HG02852 (cell line): Measurements from ENCODE around the gene RTL5.
A peak's percentile ranks its signal among the peaks of the same experiment; 100 is the strongest.

ENCODE experiments used
- ATAC-seq: cut with Tn5 transposase; IDR thresholded peaks from one replicate; pipeline ENCODE4 v1.9.1; 2021; ENCODE audit warnings: mild to moderate bottlenecking, moderate library complexity; ENCODE audit not compliant: unreplicated experiment

RTL5 gene

DNA sequence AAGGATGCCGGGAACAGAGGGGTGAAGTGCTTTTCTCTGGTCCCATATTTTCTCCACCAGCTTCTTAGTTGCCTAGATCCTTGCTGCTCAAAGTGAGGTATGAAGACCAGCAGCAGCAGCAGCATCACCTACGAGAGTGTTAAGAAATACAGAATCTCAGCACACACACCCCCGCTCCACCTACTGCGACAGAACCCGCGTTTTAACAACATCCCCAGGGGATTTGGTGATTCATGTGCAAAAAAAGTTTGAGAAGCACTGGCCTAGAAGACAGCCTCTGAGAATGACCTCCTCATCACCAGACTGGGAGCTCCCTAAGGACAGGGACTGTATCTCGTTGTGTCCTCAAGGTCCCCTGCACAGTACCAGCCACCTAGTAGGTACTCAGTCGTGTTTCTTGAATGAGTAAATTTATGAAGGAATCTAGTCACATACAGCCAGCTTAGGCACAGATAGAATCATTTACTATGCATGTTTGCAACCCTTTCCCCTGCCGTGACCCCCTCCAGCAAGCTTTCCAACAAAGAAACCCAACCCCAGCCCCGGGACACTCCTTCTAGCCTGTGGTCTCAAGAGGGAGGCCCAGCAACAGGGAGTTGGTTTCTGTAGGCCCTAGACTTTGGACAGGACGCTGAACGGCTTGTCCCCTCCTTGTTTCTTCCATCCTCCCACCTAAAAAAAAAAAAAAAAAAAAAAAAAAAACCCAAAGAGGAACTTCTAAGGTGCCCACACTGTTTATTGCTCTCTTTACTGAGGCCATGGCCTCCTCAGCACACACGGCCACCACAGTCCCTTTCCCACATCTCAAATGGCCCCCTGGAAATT is 21.5 kb downstream of the RTL5 start:
- ATAC-seq: no peak

DNA sequence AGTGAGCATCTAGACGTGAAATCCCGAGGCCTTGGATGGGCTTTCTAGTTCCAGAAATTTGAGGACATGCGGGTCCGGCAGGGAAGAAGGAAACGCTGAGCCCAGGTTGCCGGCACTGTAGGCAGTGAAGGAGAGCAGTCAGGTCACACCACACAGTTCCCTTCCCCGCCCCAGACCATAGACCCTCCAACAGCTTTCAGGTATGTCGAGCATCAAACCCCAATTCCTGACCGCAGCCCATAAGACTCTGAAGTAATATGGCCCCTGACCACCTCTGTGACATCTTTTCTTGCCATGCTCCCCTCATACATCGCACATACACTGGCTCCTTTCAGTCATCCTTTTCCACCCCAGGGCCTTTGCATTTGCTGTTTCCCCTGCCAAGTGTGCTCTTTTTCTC is 23.0 kb downstream of the RTL5 start:
- no peak for ATAC-seq

DNA sequence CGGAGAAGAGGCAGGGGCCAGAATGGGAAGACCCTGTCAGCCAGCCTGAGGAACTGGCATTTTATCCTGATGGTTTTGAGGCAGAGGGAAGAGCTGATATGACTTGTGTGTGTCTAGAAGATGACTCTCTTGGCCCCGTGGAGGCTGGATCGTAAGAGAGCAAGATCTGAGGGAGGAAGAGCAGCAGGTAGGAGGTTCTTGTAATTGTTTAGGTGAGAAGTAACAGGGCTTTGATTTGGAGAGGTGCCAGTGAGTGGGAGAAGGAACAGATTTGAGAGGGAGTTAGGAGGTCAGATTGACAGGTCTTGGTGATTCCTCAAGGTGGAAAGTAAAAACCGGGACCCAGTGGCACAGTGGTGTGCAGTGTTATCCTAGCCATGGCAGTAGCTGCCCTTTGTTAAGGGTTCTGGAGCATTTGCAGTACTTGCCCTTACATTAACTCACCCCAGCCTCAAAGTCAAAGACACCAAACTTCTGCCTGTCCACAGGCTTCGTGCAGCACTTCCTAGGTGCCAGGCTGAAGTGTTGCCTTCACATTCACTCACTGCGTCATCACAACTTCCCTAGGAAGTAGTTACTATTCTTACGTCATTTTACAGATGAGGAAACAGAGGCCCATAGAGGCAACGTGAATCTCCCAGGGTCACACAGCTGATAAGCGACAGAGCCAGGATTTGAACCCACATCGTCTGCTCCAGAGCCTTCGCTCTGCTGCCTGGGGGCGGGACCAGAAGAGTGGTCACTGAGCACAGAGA is 23.7 kb downstream of the RTL5 start:
- no peak for ATAC-seq

DNA sequence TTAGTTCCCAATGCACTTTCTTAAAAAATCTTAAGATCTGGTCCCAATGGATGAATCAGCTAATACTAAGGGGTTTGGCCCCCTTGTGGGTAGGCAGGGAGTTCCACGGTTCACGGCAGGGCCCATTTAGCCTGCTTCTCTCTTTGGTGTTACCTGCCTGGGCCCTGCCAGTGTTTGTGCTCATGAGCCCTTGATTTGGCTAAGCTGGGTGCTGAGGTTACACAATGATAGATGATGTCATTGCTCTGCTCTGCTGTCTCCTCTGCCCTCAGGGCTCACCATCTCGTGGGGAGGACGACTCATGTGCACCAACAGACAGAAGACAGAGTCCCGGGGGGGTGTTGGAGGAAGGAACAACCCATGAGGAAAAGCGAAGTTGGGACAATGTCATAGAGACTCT is 24.4 kb downstream of the RTL5 start:
- no peak for ATAC-seq

DNA sequence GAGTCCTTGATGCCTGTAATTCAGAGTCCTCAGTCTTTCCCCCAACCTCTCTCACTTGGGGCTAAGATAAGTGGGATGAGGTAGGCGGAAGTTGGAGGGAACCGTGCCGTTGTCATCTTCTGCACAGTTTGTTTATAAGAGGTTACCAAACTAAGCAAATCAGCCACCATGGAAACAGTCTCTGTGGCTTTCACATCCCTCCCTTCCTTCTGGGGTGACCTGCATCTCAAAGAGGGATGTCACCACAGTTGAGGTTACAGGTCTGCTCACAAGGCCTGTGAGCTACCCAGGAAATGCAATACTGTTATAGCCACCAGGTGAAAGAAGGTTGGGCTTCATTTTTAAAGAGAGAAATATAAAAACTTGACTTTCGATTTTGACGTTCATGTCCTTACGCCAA is 26.3 kb downstream of the RTL5 start:
- peak; percentile 54 for ATAC-seq

DNA sequence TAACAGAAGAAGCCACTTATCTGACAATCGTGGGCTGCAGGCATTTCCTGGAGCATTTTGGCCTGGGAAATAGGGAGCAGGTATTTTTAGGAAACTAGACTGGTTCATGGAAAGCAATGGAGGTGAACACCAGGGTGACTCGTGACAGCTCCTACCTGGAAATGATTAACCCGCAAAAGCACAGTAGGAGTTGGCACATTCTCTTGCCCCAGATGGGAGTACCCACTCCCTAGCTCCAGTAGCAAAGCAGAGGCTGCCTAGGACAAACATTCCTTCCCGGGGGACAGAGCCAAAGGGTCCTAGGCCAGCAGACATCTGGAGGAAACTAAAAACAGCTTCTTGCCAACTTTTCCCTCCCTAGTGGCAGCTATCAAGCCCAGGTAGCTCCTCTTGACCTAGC is 29.0 kb downstream of the RTL5 start:
- no peak for ATAC-seq

DNA sequence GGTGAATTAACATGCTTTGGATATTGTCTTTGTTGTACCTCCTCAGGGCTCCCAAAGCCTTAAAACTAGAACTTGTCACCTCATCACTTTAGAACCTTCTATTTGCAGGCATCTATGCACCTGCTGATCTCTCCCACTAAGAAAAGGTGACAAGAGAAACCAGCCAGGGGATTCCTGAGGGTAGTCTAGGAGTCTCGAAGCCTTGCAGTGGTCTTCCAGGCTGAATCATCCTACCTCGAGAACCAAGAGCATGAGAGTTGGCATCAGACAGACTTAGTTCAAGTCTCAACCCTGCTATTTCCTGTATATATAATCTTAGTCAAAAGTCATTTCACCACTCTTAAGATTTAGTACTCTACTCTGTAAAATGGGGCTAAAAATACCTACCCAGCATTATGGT is 29.6 kb downstream of the RTL5 start:
- no peak for ATAC-seq

DNA sequence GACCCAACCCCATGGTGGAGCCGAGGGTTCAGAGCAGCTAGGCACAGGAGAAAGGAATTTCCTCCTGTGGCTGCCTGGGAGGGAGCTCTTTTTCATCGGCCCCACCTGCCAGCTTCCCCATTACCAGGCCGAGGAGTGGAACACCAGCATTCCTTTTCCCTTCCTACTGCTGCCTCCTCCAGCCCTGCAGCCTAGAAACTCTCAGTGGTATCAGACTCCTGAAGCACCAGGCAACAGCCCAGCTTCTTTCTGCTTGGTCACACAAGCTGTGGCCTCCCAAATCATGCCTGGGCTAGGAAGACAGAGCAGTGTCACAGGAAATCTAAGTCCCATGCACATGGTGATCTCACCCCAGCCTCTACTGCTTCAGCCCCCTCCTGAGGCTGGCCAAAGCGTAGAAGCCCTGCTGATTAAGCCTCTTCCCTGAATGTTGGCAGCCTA is 30.1 kb downstream of the RTL5 start:
- no peak for ATAC-seq

DNA sequence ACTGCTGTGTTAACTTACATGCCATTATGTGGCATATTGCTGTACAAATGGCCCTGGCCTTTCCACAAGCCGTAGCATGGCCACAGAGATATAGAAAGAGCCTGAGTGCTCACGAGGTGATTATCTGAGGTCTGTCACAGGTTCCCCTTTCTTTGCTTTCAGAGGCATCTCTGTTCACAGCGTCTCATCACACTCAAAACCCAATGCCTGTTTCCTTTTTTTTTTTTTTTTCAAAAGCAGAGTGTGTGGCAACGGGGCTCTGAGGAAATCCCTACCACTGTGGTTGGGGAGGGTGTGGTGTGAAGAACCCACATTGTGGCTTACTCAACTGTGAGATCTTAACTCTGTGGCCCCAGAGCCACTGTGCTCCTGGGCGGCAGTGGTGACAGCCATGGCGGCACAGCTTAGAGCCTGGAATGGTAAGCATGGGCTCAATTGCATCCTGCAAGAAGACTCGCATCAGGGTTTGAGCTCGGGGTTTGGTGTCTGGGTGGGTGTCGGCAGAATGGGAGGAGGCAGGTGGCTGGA is 30.8 kb downstream of the RTL5 start:
- peak; percentile 77 for ATAC-seq

DNA sequence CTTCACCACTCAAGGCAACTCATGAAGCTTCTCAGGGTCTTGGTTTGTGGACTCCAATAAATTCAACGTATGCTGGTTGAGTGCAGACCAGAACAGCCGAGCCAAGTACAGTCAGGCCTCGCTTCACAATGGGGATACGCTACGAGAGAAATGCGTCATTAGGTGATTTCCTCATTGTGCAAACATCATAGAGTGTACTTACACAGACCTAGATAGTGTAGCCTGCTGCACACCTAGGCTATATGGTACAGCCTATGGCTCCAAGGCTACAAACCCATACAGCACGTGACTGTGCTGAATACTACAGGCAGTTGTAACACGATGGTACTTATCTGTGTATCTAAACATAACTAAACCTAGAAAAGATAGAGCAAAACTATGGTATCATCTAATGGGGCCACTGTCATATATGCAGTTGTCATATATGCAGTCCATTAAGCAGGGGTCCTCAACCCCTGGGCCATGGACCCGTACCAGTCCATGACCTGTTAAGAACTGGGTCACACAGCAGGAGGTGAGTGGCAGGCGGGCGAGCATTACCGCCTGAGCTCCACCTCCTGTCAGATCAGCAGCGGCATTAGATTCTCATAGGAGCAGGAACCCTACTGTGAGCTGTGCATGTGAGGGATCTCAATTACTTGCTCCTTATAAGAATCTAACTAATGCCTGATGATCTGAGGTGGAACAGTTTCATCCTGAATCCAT is 31.5 kb downstream of the RTL5 start:
- ATAC-seq: no peak

DNA sequence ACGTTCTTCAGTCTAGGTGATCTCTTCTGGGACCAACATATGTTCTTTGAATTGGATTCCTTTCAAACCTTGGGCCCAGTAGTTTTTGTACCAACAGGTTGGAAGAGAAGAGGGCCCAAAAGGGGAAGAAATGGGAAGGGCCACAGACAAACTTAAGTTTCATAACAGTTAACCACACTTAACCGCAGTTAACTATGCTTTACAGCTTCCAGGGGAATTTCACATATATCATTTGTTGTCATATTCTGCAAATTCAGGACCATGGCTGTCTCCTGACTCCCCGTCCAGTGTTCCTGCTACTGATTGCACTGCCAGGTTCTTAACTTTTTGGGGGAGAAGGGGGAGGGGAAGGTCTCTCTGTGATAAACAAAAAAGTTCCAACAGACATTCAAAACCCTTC is 34.6 kb downstream of the RTL5 start:
- no peak for ATAC-seq

DNA sequence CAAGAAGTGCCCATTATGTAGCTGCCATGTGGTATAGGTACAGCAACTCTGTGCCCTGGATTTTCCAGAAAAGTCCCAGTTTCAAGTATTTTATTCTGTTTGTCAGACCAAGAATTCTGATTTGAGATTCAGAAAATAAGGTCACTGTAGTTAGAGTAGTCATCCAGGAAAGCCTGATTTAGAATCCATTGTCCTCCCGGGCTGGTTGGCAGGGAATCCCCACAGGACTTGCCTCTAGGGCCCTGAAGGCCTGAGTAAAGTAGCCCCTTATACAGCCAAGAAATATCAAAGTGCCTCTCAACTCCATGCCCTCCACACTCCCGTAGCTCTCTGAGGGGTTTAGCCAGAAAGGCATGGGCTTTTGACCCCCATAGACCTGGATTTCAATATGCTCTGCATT is 36.3 kb downstream of the RTL5 start:
- ATAC-seq: no peak

DNA sequence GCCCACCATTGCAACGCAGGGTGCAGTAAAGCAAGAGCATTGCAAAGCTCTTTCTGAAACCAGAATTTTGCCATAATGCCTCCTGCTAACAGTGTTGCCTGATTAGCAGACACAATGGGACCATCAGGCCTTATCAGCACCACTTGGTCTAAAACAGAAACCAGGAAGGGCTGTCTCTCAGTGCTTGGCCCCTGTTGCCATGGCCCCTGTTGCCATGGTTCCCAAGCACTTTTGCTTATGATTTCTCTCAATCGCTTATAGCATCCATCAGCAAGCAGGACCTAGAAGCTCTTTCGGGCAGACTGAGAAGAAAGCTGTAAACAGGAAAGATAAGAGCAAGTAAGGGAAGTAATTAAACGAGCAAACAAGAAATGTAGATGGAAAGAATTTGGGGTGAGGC is 36.8 kb downstream of the RTL5 start:
- ATAC-seq: peak; percentile 92

DNA sequence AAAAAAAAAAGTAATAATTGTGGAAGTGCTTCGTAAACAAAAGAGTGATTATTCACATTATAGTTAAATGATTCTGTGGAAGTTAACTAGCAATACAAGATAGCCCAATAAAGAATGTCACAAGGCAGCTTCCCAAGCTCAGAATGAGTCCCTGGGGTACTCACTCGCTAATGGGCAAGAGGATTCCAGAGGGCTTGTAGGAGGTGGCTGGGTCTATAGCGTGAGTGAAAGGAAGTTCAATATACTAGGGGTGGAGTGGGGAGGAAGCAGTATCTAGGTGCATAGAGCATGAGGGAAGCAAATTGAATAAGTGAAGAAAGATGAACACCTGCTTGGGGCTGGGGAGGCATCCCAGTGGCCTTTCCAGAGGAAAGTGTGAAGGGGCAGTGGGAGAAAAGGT is 42.5 kb downstream of the RTL5 start:
- no peak for ATAC-seq

DNA sequence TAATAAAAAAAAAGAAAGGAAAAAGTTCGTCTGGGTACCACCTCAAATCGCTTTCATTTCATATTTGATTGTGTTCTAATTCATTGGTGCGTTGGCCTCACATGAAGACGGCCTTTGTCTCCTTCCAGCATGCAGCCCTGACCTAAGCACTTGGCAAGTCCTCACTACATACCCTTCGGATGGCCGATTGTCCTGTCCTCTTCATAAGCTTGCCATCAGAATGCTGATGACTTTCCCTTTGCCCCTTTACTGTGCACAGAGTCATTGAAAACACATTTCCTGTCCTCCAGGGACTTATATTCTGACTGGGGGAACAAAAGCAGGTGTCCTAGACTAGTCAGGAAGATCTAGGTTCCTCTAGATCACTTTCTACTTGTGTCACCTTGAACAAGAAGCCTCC is 43.0 kb downstream of the RTL5 start:
- no peak for ATAC-seq

DNA sequence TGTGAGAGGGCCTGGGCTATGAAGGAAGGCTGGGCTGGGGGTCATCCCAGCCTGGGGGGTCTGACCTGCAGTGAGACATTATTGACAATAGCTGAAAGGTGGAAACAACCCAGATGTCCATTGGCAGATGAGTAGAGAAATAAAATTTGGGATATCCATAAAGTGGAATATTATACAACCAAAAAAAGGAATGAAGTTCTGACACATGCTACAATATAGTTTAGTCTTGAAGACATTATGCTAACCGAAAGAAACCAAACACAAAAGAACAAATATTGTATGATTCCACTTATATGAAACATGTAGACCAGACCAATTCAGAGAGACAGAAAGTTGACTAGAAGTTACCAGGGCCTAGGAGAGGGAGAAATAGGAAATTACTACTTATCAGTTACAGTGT is 44.7 kb downstream of the RTL5 start:
- ATAC-seq: no peak

DNA sequence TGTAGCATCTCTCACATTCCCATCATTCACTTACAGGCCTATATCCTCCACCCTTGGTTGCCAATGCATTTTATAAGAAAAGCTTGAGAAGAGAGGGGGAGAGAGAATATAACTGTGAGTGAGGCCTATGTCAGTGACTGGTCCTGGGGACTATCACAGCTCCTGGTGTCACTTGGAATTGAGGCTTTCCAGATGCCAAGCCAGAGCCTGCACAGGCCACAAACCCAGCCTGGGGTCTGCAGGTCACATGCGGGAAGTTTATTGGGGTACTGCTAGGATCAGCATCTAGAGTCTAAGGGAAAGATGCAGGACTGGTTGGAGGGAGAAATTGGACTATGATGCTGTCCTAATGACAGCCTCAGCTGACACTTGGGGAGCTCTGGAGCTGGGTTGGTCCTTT is 47.6 kb downstream of the RTL5 start:
- ATAC-seq: no peak

DNA sequence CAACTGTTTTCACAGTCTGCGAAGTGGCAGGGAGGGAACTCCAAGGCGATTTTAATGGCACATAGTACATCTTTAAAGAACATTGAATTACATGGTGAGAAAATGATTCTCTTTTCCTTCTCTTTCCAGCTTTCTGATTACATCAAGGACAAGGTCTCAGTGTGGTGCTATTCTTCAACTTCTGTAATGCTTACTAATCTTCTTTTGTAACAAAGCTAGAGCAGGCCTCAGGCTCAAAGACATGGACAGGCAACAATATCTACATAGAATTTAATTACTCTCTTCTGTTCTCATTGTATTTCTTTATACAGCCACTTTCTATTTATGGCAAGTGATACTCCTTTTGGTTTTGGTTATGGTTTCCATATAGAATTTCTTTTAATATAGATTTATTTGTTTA is 48.4 kb downstream of the RTL5 start:
- ATAC-seq: no peak

DNA sequence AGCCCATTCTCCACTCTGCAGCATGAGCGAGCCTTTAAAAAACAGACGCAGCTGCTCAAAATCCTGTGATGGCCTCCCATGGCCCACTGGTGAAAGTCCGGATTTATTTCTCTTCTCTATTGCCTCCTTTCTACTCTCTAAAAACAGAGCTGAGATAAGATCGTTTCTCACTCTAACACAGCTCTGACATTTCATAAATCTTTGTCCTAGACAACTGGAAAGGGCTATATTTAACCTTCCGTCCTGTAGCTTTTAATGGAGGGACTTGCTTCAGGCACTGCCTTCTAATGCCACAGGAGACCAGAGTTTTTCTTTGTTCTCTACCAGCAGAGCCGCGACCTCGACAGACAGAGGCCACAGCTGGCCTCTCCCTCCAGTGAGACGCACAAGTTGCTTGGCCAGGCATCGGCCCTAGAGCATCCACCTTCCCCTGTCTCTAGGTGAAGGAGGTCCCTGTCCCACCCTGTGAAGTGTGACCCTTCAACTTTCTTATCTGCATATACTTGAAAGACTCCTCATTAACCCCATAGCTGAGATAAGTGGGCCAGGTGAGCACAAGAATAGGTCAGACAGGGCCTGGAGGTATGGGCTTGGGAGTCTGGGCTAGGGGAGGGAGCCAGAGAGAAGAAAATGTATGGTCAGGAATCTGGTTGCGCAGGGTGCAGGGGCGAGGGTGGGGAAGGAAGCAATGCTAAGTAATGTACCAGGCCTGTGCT is 50.0 kb downstream of the RTL5 start:
- ATAC-seq: no peak

DNA sequence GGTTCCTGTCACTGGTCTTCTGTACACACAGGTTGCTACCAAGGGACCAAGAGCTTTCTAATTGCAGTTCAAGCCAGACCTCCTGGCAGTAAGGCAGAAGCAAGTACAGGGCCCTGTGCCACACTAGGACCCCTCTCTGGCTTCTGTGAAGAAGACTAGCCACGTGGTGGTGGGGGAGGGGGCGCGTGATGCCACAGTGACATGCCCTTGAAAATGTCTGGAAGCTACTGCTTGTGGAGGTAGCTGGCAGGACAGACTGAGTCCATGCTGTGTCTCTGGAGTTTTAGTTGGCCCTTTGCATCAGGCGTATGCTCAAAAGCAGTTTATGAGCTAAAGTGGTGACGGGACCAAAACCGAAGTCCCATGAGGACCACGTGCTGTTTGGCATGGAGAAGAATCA is 50.9 kb downstream of the RTL5 start:
- ATAC-seq: no peak

DNA sequence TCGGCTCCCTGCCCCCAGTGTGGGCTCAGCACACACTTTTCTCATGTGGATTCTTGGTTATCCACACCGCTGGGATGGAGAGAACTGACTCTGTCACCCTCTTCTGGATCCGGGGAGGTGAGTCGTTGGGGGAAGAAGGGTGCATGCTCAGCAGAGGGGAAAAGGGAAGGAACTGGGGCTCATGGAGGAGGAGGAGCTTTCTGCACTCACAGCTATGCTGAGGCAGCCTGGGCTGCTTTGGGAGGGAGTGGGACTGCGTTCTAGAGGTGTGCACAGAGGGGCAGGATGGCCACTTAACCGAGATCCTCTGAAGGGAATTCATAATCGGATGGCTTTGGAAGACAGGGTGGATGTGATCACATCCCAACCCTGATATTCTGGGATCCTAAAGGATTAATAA is 51.6 kb downstream of the RTL5 start:
- ATAC-seq: no peak
